HL-60/S4 treated with phorbol 12-myristate 13-acetate at 8.2 ng/mL for 4 days and 3 days (cell line): ENCODE results near the gene NIPAL1.

Experiments used
- in situ Hi-C: fragments of 300-500 bp; cut with MboI; formaldehyde crosslinking; loops from 2 replicates; pipeline ENCODE4 v1.15.0; 2022; ENCODE audit warnings: low sequenced_read_pairs

NIPAL1 gene

DNA sequence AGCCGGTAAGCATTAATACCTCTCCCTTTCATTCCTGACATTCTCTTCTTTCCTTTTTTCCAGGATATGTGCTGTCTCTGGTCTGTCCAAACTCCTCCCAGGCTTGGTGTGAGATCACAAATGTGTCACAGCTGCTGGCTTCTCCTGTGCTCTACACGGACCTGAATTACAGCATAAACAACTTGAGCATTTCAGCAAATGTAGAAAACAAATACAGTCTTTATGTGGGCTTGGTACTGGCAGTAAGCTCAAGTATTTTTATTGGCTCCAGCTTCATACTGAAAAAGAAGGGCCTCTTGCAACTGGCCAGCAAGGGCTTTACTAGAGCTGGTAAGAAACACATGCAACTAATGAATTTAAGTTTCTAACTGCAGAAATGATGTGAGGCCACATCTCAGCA lies 8.4 kb downstream of the NIPAL1 start:
- in situ Hi-C loops, result no loop called here

DNA sequence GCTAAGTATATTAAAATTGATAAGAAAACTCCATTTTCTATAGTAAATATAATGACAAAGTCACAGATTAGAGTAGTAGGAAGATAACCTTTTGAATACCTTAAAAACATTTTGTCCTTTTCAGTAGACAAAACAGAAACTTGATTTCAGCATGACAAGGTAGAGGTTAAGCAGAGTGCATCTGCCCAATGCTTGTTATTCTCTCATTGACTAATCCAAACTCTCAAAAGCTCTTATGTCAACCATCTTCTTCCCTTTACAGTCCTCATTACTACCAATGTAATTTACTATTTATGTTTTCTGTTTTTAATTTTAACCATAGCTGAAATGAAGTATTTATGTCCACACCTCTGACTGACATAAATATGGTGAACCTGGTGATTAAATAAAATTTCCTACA lies 11.1 kb downstream of the NIPAL1 start:
- in situ Hi-C loops, result no loop called here

DNA sequence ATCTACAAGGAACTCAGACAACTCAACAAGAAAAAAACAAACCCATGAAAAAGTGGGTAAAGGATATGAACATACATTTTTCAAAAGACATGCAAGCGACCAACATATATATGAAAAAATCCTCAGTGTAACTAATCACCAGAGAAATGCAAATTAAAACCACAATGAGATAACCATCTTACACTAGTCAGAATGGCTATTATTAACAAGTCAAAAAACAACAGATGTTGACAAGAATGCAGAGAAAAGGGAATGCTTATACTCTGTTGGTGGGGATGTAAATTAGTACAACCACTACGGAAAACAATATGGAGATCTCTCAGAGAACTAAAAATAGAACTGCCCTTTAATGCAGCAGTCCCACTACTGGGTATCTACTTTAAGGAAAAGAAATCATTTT lies 12.1 kb downstream of the NIPAL1 start:
- in situ Hi-C loops, result no loop called here

DNA sequence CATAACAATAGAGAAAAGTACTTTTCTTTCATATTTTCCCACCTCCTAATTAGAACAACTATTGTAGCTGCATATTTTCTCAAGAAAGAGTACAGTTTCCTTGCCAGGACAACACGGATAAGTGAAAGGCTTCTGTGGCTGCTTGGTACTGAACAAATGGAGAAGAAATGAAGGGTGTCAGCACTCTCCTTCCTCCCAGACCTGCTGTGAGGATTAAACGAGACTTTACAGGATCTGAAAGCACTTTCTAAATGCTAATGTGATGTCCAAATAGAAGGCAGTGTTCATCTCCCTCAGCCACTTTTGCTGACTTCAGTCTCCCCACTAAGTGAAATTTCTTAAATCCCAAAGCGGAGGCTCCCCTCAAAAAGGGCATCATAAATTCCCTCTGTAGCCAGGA lies 13.9 kb downstream of the NIPAL1 start:
- in situ Hi-C loops, result no loop called here

DNA sequence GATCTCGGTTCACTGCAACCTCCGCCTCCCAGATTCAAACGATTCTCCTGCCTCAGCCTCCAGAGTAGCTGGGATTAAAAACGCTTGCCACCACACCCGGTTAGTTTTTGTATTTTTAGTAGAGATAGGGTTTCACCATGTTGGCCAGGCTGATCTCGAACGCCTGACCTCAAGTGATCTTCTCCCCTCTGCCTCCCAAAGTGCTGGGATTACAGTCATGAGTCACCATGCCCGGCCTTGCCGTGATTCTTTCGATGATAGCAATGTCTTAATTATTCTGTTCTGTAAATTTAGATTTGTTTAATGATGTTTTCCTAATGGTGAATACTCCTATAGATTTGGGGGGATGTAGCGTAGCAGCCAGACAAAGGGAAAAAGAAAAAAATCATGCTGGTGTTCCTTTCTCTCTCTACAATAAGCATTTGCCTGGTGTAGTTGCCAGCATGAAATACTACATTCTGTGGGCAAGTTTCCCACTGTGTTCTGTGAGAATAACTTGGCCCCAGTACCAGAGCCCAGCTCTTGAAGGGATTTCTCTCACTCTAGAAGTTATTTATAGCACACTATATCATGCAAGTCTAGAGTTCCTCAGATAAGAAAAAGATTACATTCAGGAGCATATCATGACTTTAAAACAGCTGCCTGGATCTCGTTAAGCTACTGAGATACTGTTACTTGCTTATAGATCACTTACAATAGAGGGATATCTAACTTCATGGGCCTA lies 15.4 kb downstream of the NIPAL1 start:
- in situ Hi-C loops, result no loop called here

DNA sequence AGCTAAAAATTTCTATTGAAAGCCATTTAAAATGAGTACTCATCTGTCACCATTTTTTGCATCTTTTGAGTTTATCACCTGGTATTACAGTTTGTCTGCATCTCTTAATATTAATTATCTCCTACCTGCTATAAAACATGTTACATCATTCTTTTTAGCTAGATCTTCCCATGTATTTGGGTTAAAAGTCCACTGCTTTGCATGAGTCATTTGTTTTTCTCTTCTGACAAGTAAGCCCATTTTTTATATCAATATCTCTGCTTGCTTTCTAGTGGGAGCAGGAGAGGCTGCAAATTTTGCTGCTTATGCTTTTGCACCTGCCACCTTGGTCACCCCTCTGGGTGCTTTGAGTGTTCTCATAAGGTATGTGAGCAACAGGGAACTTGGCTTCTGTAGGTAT lies 16.1 kb downstream of the NIPAL1 start:
- in situ Hi-C loops, result no loop called here

DNA sequence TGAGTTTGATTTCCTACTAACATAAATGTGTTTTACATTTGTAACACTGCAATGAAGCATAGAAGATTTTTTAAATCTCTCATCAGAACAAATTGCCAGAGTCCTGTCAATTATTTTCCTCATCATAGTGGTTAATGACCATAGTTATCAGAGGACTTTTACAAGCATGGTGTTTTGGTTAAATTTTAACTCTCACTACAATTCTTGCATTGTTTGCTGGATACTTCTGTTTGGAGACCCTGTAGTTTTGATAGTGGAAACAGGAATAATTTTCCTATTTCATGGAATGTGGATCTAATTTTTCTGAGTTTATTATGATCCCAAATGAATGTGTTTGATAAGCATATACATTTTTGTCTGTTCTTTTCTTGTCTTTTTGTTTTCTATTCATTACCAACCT lies 16.8 kb downstream of the NIPAL1 start:
- in situ Hi-C loops, result no loop called here

DNA sequence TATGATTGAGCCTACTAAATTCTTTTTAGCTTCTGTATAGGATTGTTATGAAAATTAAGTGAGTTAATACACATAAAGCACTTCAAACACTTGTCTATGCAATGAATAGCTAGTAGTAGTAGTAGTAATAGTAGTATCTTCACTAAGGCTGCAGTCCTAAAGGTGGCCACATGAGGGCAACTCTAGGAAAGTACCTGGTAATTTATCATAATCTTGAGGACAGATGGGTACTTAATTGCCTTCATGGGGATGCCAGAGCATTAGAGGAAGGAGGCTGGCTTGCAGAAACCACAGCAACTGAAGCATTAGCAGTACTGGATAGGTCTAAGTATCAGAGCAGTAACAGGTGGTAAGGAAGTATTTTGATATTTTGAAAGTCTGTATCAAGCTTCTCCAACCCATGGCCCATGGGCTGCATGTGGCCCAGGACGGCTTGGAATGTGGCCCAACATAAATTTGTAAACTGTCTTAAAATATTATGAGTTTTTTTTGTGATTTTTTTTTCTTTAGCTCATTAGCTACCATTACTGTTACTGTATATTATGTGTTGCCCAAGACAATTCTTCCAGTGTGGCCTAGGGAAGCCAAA lies 17.3 kb downstream of the NIPAL1 start:
- in situ Hi-C loops, result no loop called here

DNA sequence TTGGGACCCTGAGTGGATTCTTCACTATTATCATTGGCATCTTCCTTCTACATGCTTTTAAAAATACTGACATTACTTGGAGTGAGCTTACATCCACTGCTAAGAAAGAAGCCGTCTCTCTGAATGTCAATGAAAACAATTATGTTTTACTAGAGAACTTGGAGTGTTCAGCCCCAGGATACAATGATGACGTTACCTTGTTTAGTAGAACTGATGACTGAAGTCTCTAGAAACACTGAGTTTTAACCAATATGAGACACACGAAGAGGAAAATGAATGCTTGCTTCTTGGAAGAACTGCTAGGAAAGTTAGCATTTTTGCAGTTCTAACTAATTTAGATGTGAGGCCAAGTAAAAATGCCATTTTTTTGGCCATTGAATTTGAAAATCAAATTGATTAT lies 19.4 kb downstream of the NIPAL1 start:
- in situ Hi-C loops, result no loop called here

DNA sequence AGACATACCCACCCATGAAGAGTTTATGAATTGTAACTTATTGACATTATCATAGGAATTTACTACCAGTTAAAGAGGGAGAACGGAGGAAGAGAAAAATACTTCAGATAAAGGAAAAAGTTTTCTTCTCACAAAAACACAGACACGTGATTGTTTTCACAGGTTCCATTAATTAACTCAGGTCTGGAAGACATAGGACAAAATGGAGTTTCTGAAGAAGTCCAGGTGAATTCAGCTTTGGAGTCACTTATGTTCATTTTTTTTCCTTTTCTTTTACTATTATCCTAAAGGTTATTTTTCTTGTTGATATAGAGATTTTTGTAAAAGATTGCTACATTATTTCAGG lies 20.5 kb downstream of the NIPAL1 start:
- in situ Hi-C loops, result no loop called here

DNA sequence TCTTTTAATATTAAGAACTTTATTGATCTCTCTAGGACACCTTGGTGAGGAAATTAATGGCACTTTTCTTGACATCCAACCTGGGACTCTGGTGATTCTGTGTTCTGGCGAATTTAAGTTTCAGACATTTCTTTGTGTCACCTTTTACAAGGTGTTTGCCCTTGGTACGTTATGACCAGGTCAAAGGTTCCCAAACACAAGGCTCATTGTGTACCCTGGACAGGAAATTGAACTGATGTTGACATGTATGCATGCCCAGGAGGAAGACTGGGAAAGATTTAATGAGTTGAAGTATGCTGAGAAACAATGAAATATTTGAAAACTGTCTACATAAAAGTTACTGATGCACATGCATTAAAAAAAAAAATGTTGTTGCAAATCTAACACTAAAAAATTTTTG lies 22.1 kb downstream of the NIPAL1 start:
- in situ Hi-C loops, result no loop called here

DNA sequence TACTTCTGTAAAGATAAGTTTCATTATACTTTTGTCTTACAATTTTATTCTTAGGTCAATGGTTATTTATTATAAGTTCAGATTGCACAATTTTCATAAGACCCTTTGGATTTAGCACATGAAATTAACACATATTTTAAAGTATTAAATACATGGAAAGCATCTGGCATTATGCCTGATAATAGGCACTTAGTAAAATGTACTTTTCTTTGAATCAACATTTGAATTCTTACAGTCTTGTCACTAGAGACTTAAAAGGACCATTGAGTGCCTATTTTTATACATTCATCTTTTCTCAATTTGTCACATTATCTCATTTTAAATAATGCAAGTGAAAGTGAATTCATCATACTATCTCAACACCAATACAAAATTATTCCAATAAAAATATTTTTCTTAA lies 23.0 kb downstream of the NIPAL1 start:
- in situ Hi-C loops, result no loop called here

DNA sequence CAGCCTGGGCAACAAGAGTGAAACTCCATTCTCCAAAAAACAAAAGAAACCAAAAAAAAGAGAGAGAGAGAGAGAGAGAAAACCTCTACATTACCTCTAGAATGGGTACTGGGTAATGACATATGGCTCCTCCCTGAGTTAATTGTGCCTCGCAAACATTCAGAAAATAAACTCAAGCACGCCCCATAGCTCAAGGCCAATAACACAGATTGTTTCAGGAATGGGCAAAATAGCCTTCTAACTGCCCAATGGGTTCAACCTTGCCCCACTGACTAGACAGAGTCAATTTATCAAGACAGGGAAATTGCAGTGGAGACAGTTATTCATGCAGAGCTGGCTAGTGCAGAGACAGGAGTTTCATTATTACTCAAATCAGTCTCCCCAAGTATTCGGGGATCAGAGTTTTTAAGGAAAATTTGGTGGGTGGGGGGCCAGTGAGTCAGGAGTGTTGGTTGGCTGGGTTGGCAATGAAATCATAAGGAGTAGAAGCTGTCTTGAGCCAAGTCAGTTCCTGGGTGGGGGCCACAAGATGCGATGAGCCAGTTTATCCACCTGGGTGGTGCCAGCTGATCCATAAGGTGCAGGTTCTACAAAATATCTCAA lies 25.1 kb downstream of the NIPAL1 start:
- in situ Hi-C loops, result no loop called here

DNA sequence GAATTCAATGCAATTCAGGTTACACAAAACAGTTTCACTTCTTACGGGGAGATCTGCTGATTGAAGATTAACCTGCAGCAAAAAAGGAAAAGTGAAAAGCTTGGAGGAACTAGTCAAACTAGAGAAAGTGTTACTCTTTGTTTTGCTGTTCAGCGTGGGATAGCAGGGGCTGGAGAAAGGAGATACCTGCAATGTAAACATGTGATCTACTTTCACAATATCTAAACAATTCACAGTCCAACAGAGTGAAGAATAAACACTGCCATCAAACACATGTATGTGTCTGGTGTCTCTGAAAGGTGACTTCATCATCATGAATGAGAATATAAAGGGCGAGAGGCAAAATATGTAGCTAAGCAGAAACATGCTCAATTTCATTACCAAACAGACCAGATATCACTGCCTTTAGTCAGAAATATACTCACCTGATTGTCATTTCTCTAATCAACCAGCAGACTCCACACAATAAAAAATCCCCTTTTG lies 26.4 kb downstream of the NIPAL1 start:
- in situ Hi-C loops, result no loop called here

DNA sequence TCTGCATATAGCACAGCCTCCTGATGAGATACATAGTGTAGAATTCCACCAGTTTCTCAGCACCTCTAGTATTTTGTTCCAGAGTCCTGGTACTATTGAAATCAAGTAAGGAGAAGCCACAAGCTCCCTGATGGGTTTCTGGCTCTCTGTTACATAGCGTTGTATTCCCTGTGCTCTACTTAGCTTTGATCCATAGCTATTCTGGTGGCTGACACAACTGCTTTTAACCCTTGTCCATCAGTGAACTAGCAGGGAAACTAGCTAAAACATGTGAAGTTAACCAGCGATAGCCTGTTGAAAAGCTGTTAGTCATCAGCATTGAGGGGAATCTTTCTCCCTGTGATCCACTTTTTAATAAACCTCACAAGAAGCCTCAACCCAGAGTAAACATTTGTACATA lies 26.9 kb downstream of the NIPAL1 start:
- in situ Hi-C loops, result no loop called here

DNA sequence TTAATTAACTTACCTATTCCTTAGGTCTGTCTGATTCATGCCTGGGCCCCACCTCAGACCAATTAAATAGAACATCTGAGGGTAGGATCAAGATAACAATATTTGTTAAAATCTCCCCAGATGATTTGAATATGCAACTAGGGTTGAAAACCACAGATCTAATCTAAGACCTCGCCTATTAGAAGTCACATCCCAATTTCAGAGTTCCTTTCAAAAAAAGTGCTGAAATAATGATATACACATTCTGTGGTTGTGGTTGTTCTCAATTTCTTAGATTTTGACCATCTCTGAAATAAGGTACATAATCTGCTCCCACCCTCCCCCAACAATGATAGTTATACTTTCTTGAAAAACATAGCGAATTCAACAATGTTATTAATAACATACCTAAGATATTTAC lies 27.7 kb downstream of the NIPAL1 start:
- in situ Hi-C loops, result no loop called here

DNA sequence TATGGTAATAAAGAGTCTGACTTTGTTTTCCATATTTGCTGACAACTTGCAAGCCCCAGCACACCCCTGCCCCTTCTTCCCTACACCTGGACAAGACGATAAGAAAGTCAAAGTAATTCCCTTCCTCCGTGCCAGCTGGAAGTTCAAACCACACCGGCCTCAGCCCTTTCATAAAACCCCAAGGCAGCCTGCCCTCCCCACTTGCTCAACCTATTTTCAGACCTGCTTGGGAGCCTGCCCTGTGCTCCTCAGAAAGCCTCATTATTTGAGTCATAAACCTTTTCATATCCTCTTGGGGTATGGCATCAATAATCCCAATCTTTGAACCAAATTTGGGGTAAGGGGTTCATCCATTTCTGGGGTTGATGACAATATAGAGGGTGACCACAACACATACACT lies 29.5 kb downstream of the NIPAL1 start:
- in situ Hi-C loops, result no loop called here

DNA sequence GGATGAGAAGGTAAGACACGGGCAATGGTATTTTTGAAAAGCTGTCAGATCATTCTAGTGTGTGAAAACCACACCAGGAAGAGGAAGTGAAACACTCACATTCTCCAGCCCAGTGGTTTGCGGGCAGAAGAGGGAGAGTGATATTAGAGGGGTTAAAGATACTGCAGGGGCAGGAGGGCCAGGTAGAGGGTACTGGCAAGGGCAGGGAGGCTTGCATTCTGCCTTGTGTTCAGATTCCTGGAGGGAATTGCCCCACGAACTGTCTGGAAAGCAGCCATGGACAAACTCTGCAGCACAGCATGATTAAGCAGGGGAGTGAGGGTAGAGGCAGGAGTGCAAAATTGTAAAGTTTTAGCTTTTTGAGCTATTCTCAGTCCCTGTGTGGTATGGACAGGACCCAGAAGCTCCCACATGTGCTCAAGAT lies 30.9 kb downstream of the NIPAL1 start:
- in situ Hi-C loops, result no loop called here

DNA sequence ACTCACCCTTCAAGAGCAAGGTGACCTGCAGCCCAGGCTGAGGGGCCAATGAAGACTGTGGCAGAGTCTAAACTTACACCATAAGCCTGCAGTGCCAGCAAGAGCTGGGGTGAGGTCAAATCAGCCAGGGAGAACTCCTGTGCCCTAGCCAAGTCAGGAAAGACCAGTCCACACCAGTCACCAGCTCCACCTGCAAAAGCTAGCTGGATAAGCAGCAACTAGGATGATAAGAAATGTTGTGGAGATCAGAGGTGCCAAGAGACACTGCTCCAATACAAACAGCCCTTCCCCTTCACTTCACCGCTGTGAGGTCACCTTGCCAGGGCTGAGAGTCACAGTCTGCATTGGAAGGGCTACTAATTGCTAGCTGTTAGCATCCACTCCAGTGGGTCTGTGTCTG lies 31.3 kb downstream of the NIPAL1 start:
- in situ Hi-C loops, result no loop called here

DNA sequence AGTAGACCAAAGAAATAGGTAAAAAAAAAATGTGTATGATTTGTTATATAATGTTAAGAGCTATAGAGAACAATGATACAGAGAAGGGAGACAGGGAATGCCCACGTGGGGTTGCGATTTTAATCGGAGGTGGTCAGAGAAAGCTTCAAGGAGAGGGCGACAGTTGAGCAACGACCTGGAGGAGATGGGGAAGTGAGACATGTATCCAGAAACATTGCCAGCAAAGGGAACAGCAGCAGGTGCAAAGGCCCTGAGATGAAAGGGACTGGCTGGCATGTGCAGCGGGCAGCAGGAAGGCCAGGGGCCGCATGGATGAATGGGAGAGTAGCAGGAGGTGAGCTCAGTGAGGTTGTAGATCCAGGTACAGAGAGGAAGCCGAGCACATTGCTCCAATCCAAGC lies 32.9 kb downstream of the NIPAL1 start:
- in situ Hi-C loops, result no loop called here

DNA sequence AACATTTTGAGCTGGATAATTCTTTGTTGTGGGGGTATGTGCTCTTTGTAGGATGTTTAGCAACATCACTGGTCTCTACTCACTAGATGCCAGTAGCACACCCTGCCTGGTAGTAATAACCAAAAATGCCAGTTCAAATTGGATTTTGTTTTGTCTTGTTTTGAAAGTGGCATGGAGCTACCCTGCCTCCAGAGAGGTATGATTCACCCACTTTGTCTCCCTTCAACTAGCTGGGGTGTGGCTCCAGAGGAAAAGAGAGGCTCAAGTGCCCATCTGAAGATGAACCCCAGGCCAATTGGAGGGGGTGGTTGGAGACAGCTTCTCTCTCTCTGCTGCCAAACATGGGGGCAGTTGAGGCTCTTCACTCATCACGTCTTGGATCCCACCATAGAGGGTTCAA lies 34.5 kb downstream of the NIPAL1 start:
- in situ Hi-C loops, result no loop called here
